ENCODE measurements around the gene STON2.

Gene STON2, protein sequence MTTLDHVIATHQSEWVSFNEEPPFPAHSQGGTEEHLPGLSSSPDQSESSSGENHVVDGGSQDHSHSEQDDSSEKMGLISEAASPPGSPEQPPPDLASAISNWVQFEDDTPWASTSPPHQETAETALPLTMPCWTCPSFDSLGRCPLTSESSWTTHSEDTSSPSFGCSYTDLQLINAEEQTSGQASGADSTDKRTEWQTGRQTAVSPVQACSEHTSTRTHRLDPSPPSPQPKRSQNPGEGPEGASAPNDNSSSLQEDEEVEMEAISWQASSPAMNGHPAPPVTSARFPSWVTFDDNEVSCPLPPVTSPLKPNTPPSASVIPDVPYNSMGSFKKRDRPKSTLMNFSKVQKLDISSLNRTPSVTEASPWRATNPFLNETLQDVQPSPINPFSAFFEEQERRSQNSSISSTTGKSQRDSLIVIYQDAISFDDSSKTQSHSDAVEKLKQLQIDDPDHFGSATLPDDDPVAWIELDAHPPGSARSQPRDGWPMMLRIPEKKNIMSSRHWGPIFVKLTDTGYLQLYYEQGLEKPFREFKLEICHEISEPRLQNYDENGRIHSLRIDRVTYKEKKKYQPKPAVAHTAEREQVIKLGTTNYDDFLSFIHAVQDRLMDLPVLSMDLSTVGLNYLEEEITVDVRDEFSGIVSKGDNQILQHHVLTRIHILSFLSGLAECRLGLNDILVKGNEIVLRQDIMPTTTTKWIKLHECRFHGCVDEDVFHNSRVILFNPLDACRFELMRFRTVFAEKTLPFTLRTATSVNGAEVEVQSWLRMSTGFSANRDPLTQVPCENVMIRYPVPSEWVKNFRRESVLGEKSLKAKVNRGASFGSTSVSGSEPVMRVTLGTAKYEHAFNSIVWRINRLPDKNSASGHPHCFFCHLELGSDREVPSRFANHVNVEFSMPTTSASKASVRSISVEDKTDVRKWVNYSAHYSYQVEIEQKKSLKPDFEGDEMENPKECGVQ

DNA sequence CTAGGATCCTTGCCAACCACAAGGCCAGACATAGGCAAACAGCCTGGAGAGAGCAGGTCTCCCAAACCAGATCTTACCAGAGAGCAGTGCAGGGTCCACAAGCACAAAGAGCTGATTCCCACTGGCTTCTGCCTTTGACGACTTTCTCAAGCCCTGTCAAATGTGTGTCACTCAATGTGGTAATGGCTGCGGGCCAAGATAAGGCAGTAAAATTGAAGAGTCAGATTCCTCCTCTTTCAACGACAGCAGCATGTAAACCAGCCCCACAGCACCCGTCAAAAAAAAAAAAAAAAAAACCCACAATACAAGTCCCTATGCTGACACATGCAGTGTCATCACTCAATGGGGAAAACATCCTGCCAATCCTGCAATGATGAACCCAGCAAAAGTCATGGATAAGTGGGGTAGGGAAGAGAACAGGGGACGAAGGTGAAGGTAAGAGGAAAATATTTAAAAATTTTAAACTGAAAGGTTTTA lies at the start of gene STON2:
STON2 (minus strand) TSS at position 123 of the 477 bp plus-strand sequence. CDS start 1,942 bp downstream, outside the sequence.
- TF ChIP-seq, protein P1, sequence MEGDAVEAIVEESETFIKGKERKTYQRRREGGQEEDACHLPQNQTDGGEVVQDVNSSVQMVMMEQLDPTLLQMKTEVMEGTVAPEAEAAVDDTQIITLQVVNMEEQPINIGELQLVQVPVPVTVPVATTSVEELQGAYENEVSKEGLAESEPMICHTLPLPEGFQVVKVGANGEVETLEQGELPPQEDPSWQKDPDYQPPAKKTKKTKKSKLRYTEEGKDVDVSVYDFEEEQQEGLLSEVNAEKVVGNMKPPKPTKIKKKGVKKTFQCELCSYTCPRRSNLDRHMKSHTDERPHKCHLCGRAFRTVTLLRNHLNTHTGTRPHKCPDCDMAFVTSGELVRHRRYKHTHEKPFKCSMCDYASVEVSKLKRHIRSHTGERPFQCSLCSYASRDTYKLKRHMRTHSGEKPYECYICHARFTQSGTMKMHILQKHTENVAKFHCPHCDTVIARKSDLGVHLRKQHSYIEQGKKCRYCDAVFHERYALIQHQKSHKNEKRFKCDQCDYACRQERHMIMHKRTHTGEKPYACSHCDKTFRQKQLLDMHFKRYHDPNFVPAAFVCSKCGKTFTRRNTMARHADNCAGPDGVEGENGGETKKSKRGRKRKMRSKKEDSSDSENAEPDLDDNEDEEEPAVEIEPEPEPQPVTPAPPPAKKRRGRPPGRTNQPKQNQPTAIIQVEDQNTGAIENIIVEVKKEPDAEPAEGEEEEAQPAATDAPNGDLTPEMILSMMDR (IDR thresholded peaks at IDR 0.05; ENCODE audit: low read length, missing control alignments): no peak
- peak; percentile 10 for DNase-seq (ENCODE audit: low read depth)
- H3K4me3 ChIP-seq (replicated peaks; ENCODE audit: low read depth, low read length): no peak within 1 kb of the TSS

DNA sequence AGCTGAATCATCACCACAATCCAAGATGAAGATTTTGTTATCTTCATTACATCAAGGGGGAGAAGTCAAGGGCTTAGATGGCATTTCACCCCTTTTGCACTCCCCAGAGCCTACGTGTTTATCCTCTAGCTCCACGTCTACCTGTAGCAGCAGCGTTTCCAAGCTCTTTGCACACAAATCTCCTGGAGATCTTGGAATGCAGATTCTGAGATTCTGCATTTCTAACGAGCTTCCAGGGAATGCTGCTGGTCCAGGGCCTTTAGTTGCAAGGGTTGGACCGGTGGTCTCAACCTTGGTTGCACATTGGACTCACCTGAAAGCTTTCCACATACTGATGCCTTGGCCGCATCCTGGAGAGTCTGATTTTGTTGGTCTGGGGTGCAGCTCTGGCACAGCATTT lies 49.5 kb upstream of the STON2 start:
- H3K4me3 ChIP-seq (replicated peaks; ENCODE audit: low read depth, low read length): no peak overlapping the region
- no peak for DNase-seq (ENCODE audit: low read depth)
- TF ChIP-seq, protein P1 (IDR thresholded peaks at IDR 0.05; ENCODE audit: low read length, missing control alignments): no peak

GRCh38 chr14:81449114-81449513 lies 49.0 kb upstream of the STON2 start:
- TF ChIP-seq, protein P1 (IDR thresholded peaks at IDR 0.05; ENCODE audit: low read length, missing control alignments): no peak
- H3K4me3 ChIP-seq (replicated peaks; ENCODE audit: low read depth, low read length): no peak overlapping the region
- DNase-seq (ENCODE audit: low read depth): no peak

DNA sequence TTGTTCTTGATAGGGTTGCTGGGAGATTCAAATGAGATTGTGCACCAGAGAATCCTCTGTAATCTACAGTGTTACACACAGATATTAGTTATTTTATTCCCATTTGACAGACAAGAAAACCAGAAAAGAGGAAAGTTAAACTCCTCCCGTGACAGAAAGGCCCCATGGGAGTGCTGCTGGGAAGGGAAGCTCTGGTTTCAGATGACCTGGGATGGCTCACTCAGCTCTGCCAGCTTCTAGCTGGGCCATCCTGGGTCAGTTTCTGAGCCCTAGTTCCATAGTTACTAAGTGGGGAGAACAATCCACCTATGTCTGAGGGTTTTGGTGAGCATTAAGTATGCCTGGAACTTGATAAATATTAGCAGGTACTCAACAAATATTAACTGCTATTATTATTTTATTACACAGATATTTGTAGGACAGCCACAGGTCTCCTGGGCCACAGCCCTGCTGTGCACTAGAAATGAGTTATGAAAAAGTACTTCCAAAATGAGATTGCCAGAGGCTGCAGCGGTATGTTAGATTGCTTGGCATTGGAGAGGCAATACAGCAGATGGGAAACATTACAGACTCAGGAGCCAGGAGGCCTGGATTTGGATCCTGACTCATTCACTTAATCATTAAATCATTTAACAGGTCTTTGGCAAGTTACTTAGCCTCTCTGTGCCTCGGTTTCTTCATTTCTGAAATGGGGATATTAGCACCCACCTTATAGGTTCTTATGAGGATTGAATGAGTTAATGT lies 47.1 kb upstream of the STON2 start:
- DNase-seq (ENCODE audit: low read depth): no peak
- H3K4me3 ChIP-seq (replicated peaks; ENCODE audit: low read depth, low read length): no peak overlapping the region
- TF ChIP-seq, protein P1 (IDR thresholded peaks at IDR 0.05; ENCODE audit: low read length, missing control alignments): no peak

DNA sequence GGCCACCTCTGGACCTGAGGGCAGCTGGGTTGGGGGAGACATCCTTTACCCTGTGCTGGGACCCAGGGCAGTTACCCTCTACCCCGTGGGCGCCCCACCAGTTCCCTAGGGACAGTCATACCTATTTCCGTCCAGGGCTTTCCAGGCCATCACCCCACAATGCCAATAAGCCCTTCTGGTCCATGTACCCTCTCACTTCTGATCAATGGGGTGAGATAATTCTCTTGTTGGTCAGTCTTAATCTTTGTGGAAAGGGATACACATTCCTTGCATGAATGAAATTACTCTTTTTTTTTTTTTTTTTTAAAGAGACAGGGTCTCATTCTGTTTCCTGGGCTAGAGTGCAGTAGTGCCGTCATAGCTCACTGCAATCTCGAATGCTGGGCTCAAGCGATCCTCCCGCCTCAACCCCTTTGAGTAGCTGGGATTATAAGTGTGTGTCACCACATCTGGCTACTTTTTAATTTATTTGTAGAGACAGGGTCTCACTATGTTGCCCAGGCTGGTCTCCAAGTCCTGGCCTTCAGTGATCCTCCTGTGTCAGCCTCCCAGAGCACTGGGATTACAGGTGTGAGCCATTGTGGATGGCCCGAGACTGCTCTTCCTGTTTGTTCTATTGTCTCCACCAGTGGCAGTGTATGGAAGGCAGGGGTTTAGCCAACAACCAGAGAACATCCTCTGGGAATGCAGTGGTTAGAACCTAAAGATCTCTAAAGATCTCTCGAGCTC lies 46.3 kb upstream of the STON2 start:
- no peak for DNase-seq (ENCODE audit: low read depth)
- TF ChIP-seq, protein P1 (IDR thresholded peaks at IDR 0.05; ENCODE audit: low read length, missing control alignments): no peak
- no peak overlapping the region for H3K4me3 ChIP-seq (replicated peaks; ENCODE audit: low read depth, low read length)

Data from fibroblast of pulmonary artery (primary cell).